Endodermal cell (in vitro differentiated cells): Measurements from ENCODE around the gene SLIT3. TPM values are rescaled to one million over a fixed set of nuclear protein-coding genes. Genes with fewer than 3 reads are reported as not detected.

Source experiments
- DNase-seq: peaks from one replicate; pipeline ENCODE4 v3.0.0-alpha.2; 2017
- H3K27ac ChIP-seq: 2 replicates; pipeline ENCODE4 v1.5.1; 2013; ENCODE audit warnings: mild to moderate bottlenecking, low read depth, low read length, moderate library complexity
- H3K27me3 ChIP-seq: 2 replicates; pipeline ENCODE4 v1.6.1; 2013; ENCODE audit warnings: mild to moderate bottlenecking, low read length, moderate library complexity; ENCODE audit not compliant: insufficient read depth, control insufficient read depth, poor library complexity, severe bottlenecking
- H3K36me3 ChIP-seq: 2 replicates; pipeline ENCODE4 v1.7.0; 2013; ENCODE audit warnings: mild to moderate bottlenecking, low read length, moderate library complexity; ENCODE audit not compliant: control insufficient read depth, insufficient read depth
- H3K4me1 ChIP-seq: one replicate; pipeline ENCODE4 v1.7.0; 2013; ENCODE audit warnings: low read length; ENCODE audit not compliant: control insufficient read depth, insufficient read depth
- H3K4me3 ChIP-seq: 2 replicates; pipeline ENCODE4 v1.5.1; 2013; ENCODE audit warnings: mild to moderate bottlenecking, low read length, moderate library complexity
- H3K9ac ChIP-seq: 2 replicates; pipeline ENCODE4 v1.6.1; 2013; ENCODE audit warnings: mild to moderate bottlenecking, low read length, moderate library complexity; ENCODE audit not compliant: poor library complexity, severe bottlenecking; ENCODE audit errors: extremely low read depth
- H3K9me3 ChIP-seq: 2 replicates; pipeline ENCODE4 v1.6.1; 2013; ENCODE audit warnings: mild to moderate bottlenecking, low read length, moderate library complexity; ENCODE audit not compliant: control insufficient read depth
- H3K27ac Mint-ChIP-seq: 2 replicates; pipeline ENCODE4 v1.8.0; 2020; ENCODE audit warnings: mixed read lengths
- H3K27me3 Mint-ChIP-seq: 2 replicates; pipeline ENCODE4 v1.8.0; 2021; ENCODE audit warnings: mild to moderate bottlenecking, mixed read lengths; ENCODE audit not compliant: insufficient read depth
- H3K36me3 Mint-ChIP-seq: 2 replicates; pipeline ENCODE4 v1.8.0; 2020; ENCODE audit warnings: low read depth, mixed read lengths
- H3K4me1 Mint-ChIP-seq: 2 replicates; pipeline ENCODE4 v1.8.0; 2020; ENCODE audit warnings: mixed read lengths
- H3K4me3 Mint-ChIP-seq: 2 replicates; pipeline ENCODE4 v1.8.0; 2020; ENCODE audit warnings: mild to moderate bottlenecking, moderate library complexity, mixed read lengths
- H3K9me3 Mint-ChIP-seq: 2 replicates; pipeline ENCODE4 v1.8.0; 2020; ENCODE audit warnings: mild to moderate bottlenecking, mixed read lengths
- CTCF ChIP-seq: fragments of 200-600 bp; sonication (generic); conservative IDR thresholded peaks from 2 replicates; pipeline ENCODE4 v1.5.0; 2021; ENCODE audit warnings: antibody characterized with exemption, mild to moderate bottlenecking
- WGBS, 2 experiments: methylation state at CpG; one replicate each; pipeline versions ENCODE4 v1.1.5 to v1.1.7; 2013; ENCODE audit warnings: missing lambda C conversion rate in 2 of 2, mixed read lengths in 1 of 2; ENCODE audit not compliant: insufficient coverage in 1 of 2, insufficient read length in 1 of 2; 5-methylcytosine and 5-hydroxymethylcytosine counted together
- total RNA-seq, 2 donors: library from RNA; stranded (reverse); fragmentation: NEBNext Ultra II Directional in 1 of 2; extraction: Animal tissue kit (Norgen Biotek cat#: 25700) in 1 of 2; gene quantifications; 2 replicates in 1 of 2; 3 replicates in 1 of 2; pipeline ENCODE4 v1.2.1, GENCODE V29; 2021

The SLIT3 gene
- total RNA-seq, 2 donors from 2014 or later = 2.5 to 3.4 TPM

- H3K27ac ChIP-seq = no peak overlapping the region
- Mint-ChIP-seq H3K4me3 (no peak overlapping the region), H3K4me1 (peaks cover 23% of the 10 kb centered on the region), H3K36me3 (no peaks in the 10 kb centered on the region), H3K9me3 (peaks cover 4% of the 10 kb centered on the region), H3K27ac (no peak overlapping the region), H3K27me3 (peaks cover 25% of the 10 kb centered on the region)
- H3K9ac ChIP-seq = no peak overlapping the region
- H3K36me3 ChIP-seq = no peaks in the 10 kb centered on the region
- no peak for DNase-seq
- H3K4me3 ChIP-seq = no peak overlapping the region
- 81% methylated on average over 1 of the region's 1 CpG; no CpG with 5 or more reads in 1 of the 2 experiments for WGBS, 2 experiments
- TF ChIP-seq CTCF = no peak
- H3K9me3 ChIP-seq = no peaks in the 10 kb centered on the region
- H3K4me1 ChIP-seq = peaks cover 2% of the 10 kb centered on the region
- H3K27me3 ChIP-seq = peaks cover 6% of the 10 kb centered on the region
Observed at GRCh38 chr5:169095976-169096375, 205.0 kb downstream of the SLIT3 start.

GRCh38 chr5:169095410-169095960 lies 205.5 kb downstream of the SLIT3 start:
- H3K36me3 Mint-ChIP-seq = no peaks in the 10 kb centered on the region
- H3K4me3 Mint-ChIP-seq = no peak overlapping the region
- H3K4me1 Mint-ChIP-seq = peaks cover 18% of the 10 kb centered on the region
- DNase-seq = no peak
- H3K27ac Mint-ChIP-seq = no peak overlapping the region
- Histone ChIP-seq H3K4me3 (no peak overlapping the region), H3K9me3 (peaks cover 5% of the 10 kb centered on the region), H3K27ac (no peak overlapping the region), H3K9ac (no peak overlapping the region), H3K36me3 (no peaks in the 10 kb centered on the region), H3K27me3 (peaks cover 6% of the 10 kb centered on the region), H3K4me1 (no peaks in the 10 kb centered on the region)
- peaks cover 9% of the 10 kb centered on the region for H3K9me3 Mint-ChIP-seq
- TF ChIP-seq CTCF = no peak
- H3K27me3 Mint-ChIP-seq = peaks cover 25% of the 10 kb centered on the region
- 79 to 93% methylated on average over 2 to 4 of the region's 4 CpGs for WGBS, 2 experiments

GRCh38 chr5:169094586-169095409 lies 206.1 kb downstream of the SLIT3 start:
- Mint-ChIP-seq H3K27ac (no peak overlapping the region), H3K9me3 (peaks cover 16% of the 10 kb centered on the region), H3K4me3 (no peak overlapping the region), H3K36me3 (no peaks in the 10 kb centered on the region), H3K4me1 (peaks cover 13% of the 10 kb centered on the region), H3K27me3 (peaks cover 22% of the 10 kb centered on the region)
- Histone ChIP-seq H3K9ac (no peak overlapping the region), H3K36me3 (no peaks in the 10 kb centered on the region), H3K27ac (no peak overlapping the region), H3K9me3 (peaks cover 11% of the 10 kb centered on the region), H3K4me3 (no peak overlapping the region), H3K27me3 (peaks cover 5% of the 10 kb centered on the region), H3K4me1 (no peaks in the 10 kb centered on the region)
- DNase-seq = no peak
- no peak for TF ChIP-seq CTCF
- WGBS, 2 experiments = 84 to 86% methylated on average over 6 to 7 of the region's 7 CpGs
